Keratinocyte (primary cell): ENCODE measurements around the gene PDILT.
"Not testable (repeated sequence)": the region's sequence is repeated elsewhere in the genome, so short reads cannot be mapped to it uniquely, and the experiment has no call there.

Experiments
- EZH2 ChIP-seq: IDR thresholded peaks from one replicate; pipeline ENCODE4 v1.6.1; 2012; ENCODE audit warnings: inconsistent platforms, mild to moderate bottlenecking, low read length, moderate library complexity
- TF ChIP-seq, protein P1 (sequence below), 3 experiments: IDR thresholded peaks in 1 of 3; conservative IDR thresholded peaks in 1 of 3; optimal IDR thresholded peaks in 1 of 3; 2 replicates in 2 of 3; 3 replicates in 1 of 3; pipeline versions ENCODE3 to v1.5.1; 2011; ENCODE audit warnings: low read length in 3 of 3, mild to moderate bottlenecking in 3 of 3, moderate library complexity in 2 of 3, control low read depth in 1 of 3, inconsistent platforms in 1 of 3; ENCODE audit not compliant: insufficient read depth in 2 of 3; ENCODE audit errors: extremely low read depth in 1 of 3

DNA sequence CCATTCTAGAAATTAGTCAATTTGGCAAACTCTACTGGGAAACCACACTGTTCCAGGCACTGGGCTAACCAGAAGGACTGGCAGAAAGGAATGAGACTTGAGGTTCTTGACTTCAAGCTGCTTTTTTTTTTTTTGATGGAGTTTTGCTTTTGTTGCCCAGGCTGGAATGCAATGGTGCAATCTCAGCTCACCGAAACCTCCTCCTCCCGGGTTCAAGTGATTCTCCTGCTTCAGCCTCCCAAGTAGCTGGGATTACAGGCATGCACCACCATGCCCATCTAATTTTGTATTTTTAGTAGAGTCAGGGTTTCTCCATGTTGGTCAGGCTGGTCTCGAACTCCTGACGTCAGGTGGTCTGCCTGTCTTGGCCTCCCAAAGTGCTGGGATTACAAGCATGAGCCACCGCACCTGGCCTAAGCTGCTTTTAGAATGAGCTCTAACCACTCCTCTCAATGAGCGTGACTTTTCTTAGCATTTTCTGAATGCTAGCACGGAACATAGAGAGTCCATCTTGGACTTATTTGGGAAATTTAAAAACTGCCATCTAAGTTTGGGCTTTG is 91.9 kb downstream of the PDILT start:
- TF ChIP-seq, protein P1, sequence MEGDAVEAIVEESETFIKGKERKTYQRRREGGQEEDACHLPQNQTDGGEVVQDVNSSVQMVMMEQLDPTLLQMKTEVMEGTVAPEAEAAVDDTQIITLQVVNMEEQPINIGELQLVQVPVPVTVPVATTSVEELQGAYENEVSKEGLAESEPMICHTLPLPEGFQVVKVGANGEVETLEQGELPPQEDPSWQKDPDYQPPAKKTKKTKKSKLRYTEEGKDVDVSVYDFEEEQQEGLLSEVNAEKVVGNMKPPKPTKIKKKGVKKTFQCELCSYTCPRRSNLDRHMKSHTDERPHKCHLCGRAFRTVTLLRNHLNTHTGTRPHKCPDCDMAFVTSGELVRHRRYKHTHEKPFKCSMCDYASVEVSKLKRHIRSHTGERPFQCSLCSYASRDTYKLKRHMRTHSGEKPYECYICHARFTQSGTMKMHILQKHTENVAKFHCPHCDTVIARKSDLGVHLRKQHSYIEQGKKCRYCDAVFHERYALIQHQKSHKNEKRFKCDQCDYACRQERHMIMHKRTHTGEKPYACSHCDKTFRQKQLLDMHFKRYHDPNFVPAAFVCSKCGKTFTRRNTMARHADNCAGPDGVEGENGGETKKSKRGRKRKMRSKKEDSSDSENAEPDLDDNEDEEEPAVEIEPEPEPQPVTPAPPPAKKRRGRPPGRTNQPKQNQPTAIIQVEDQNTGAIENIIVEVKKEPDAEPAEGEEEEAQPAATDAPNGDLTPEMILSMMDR (optimal IDR thresholded peaks at IDR 0.05 in 1 of 3, IDR thresholded peaks at IDR 0.05 in 1 of 3, conservative IDR thresholded peaks at IDR 0.05 in 1 of 3; ENCODE audit: extremely low read depth in 1 of 3, insufficient read depth in 2 of 3, low read length in 3 of 3), result not testable (repeated sequence)
- TF ChIP-seq EZH2, result not testable (repeated sequence)
